Superior temporal gyrus (tissue), 1 donor: ENCODE data around the gene SV2C.

ENCODE experiments used
- DNase-seq: peaks from one replicate; pipeline ENCODE4 v3.0.0-alpha.2; 2016; ENCODE audit errors: extremely low spot score

The SV2C gene

DNA sequence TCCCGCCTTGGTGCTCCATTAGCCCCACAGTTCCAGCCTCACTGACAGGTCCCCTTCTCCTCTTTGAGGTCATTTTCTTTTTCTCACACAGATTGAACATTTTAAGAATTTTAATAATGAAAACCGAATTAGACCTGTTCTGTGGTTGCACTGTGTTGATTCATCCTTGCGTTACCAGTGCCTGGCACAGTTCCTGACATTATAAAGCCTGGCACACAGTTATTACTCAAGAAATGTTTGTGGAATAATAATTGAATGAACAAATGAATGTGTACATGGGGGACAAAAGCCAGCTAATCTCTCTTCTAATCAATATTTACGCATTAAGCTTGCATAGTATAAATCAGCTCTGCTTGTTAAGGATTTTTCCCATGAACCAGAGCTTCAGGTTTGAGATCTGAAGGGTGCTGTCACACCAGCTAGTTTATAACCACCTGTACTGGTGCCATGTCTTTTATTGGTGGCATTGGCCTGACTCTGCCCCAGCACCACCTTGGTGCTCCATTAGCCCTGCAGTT lies 80.0 kb downstream of the SV2C start:
- no peak for DNase-seq

GRCh38 chr5:76165029-76165428 lies 81.8 kb downstream of the SV2C start:
- no peak for DNase-seq

GRCh38 chr5:76165711-76166374 lies 82.7 kb downstream of the SV2C start:
- DNase-seq: no peak

DNA sequence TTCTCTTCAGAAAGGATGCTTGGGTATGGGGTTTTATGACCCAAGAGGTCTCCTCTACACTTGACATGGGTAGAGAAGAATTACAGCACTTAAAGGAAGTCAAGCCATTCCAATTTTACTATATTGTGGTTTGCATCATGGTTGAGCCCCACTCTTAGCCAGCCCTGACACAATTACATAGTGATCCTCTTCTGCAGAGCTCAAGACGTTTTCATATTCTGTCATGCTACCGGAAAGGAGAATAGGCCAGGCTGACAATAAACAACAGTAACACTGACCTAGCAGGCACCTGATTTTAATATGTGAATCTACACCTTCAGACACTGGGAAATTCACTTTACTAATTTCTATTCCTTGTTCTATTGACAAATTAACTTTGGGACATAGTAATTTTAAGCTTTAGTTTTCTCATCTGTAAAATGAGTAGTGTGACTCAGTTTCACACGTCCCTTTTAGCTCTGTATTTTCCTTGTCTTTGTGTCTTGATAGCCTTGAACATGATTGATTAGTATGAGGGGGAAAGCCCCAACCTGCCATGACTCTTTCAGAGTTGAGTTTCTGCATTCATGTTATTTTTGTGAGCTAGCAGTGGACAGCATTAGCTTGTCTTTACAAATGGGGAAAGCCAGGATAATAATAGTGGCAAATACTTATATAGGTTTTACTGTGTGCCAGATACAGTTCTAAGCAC lies 83.8 kb downstream of the SV2C start:
- no peak for DNase-seq

DNA sequence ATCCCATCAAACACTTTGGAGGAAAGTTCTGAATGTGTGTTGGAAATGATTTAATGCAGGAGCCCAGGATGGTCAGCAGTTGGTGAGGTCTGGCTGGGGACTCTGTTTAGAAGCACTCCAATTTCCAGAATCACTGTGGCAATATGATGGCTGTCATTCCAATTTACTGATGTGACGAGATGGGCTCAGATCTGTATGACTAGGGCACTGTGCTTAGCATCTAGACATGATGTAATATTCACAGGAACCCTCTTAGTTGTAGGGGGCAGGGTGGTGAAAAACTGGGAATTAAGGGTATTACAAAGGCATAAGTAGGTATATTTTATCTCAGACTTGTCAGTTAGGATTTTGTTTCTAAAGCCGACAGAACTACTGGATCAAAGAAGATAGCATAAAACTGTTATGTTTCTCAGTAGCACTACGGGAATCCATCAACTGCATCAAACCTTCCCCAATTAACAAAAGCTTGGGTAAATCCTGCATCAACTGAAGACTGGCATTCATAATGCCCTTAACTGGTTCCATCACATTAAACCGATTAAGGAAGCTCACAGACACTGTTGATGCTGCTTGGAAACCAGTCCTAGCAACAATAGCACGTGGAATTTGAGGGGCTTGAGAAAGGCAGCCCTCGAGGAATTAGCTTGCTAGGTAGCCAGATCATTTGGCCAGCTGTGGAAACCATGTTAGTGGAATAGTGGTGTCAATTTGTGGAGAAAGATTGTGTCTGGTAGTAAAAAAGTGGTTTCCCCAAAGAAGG lies 86.1 kb downstream of the SV2C start:
- no peak for DNase-seq

DNA sequence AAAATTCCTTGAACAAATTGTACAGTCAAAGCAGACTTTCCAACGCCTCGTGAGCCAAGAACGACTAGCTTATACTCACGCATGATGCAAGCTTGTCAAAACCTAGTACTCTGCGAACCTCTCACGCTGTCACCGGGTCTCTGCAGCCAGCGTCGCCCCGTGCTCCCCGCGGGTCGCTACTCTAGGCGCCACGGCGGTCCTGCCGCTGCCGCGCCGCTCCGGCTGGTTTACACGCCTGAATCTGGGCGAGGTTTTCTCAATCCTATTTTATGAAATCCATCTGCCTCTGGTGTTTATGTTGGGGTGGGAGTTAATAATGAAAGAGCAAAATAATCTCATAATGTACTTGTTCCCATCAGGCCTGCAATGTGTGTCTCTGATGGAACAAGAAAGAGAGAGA lies 90.9 kb downstream of the SV2C start:
- DNase-seq: no peak

DNA sequence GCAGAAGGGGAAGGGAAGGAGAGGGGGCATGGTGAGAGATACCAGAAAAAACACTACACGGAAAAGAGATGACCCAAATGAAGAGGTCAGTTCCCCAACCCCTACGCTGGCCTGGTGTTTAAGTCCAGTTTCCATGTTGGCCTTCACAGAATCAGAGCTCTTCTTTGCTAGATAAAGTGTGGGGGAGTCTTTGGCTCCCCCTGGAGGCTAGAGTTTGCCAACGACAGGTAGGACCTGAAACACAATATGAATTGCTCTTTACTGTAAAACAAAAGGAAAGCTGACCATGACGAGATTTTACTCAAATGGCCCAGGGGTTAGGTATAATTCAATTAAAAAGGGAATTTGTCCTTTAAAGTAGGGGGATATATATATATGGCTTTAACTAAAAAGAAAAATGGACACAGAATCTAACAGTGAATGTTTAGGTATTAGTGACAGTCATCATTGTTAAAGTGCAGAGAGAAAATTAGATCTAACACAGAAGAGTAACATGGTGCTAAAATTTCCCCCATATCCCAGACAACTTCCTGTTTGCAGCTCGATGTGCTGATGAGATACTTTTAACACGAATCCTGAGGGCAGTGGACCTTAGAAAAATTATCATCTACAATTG lies 92.0 kb downstream of the SV2C start:
- DNase-seq: peak; percentile 39

DNA sequence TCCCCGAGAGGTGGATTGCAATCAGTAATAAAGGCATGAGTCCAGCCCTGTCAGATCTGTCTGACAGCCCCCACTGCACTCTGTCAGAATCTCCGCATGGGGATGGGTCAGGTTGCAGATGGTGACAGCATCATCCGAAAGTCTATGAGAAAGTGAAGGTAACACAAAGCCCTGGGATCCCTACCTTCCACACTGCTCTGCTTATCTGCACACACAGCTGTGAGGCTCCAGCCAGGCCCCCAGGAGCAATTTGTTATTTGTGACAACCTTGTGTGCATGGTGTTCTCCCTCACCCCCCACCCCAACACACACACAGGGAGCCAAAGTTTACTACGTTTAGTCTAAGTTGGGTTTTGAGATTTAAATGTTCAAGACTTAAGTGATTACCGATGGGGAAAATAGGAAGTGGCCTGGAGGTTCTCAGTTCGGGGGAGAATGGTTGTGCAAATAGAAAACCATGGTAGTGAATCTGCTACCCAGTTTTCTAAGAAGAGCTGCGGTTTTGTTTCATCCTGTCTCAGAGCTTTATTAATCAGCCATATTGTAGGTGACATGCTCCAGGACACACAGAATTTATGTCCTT lies 92.7 kb downstream of the SV2C start:
- DNase-seq: no peak

GRCh38 chr5:76177978-76178377 lies 94.8 kb downstream of the SV2C start:
- DNase-seq: no peak

DNA sequence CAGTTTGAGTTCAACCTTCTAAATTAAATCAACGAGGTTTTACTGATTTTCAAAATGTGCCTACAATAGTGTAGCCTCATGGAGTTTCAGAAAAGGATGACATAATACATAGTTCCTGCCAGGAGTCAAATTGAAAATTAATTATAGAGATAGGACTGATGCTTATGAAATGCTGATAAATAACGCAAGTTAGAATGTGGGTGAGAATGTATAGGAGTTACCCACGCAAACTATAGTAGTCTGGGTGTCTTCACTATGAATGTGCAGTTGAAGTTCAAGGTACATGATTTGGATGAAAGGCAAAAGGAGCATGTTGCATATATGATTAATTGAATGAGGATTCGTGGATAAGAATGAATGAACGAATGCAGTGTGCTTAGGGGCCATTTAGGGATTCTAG lies 95.7 kb downstream of the SV2C start:
- no peak for DNase-seq

GRCh38 chr5:76180814-76181805 lies 97.9 kb downstream of the SV2C start:
- DNase-seq: no peak

DNA sequence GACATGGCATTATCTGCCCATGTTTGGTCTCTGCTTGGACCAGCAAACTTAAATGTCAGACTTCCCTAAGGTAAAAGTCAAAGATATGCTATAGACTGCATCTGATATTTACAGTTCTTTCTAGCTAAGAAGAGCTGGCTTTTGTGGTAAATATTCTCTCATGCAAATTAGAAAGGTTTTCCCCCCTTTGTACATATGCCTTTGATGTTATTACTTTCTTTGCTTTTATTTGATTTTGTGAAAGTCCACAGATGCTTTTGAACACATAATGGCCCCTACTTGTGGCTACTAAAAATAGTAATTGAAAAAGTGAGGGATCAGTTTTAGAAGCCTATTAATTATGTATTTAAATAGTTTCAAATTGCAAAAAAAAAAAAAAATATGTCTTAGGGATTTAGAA lies 104.2 kb downstream of the SV2C start:
- no peak for DNase-seq

DNA sequence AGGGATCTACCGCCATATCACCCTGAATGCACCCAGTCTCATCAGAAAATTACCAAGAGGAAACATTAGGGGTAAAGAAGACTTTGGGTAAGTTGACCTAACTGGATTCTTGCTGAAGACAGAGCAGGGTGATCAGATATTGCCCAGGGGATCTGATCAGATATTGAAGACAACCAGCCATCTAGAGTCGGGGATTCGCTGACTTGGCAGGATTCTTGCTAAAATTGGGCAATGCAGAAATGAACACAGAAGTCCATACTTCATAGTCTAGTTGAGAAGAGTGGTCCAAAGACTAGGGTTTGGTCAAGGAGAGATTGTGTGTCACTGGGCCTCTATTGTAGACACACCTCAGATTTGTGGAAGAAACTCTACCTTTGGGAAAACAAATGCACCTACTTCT lies 107.2 kb downstream of the SV2C start:
- no peak for DNase-seq

- DNase-seq: no peak
These were observed 109.7 kb downstream of the SV2C start for GRCh38 chr5:76192837-76193236.

GRCh38 chr5:76193635-76194034 lies 110.5 kb downstream of the SV2C start:
- DNase-seq: no peak

DNA sequence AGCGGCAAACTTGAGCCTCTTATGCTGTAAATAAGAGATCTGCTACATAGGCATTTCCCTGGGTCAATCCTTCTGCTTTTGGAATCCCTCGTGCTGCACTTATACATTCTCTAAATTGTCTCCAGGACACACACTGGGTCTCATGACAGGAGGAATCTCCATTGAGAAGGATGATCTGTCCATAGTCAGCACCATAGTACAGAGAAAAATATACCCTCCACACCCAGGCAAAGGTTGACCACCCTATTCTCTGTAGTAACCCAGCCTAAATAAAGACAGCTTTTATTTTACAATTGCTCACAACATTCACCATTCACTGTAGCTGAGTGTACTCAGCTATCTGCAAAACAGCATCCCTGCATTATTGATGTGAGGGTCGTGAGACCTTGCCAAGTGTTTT lies 111.2 kb downstream of the SV2C start:
- no peak for DNase-seq

DNA sequence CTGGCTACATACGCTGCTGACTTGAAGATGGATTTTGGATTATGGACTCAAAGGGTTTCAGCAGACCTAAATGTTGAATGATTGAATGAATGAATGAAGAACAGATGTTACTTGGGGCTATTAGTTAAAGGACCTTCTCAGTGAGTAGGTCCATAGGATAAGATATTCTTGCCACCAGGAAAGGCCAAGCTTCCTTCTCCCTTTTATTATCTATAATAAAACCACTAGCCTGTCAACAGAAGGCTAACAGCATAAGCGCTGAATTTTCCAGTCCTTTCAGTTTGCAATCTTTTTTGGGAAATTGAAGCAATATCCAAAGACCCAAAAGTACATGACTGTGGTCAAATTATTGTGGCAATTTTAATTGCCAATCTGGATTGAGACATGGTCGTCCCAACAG lies 113.3 kb downstream of the SV2C start:
- DNase-seq: no peak

DNA sequence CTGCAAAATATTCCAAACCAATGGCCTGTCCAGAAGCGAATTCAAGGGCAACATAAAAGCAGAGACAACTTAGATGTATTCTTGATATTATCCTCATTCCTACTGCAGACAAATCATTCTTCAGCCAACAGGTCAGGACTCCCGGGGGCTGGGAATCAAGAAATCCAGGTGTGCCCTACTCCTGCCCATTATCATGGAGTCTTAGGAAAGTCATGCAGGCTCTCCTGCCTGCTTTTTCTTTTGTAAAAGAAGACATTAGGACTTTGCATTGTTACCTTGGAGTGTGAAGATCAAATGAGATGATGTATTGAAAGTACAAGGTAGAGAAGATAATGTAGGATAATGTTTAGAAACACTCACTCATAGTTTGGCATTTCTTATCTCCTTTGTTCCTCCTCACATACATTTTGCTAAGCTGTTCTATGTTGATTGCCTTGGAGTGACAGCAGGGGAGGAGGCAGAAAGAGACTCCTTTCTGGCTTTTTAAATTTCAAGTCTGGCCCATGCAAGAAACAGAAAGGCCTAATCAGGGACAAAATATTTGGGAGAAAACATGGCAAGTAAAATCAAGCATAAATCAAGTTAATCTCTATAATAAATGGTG lies 113.8 kb downstream of the SV2C start:
- DNase-seq: no peak

- DNase-seq: no peak
These were observed 114.5 kb downstream of the SV2C start for GRCh38 chr5:76197726-76198125.
